GM06990 (cell line): Measurements from ENCODE around the gene YBEY.

ENCODE experiments used
- DNase-seq: peaks from one replicate; pipeline ENCODE4 v3.0.0-alpha.2; 2011; ENCODE audit not compliant: insufficient read length; ENCODE audit errors: extremely low read depth
- H3K27me3 ChIP-seq: replicated peaks from 2 replicates; pipeline ENCODE4 v1.6.0; 2011; ENCODE audit warnings: low read length; ENCODE audit not compliant: control insufficient read depth, insufficient read depth
- H3K36me3 ChIP-seq: 2 replicates; pipeline ENCODE4 v1.5.1; 2011; ENCODE audit warnings: low read length; ENCODE audit not compliant: control insufficient read depth, insufficient read depth
- H3K4me3 ChIP-seq: replicated peaks from 2 replicates; pipeline ENCODE4 v1.5.1; 2011; ENCODE audit warnings: low read depth, mild to moderate bottlenecking, control low read depth, low read length
- CTCF ChIP-seq: IDR thresholded peaks from 2 replicates; pipeline ENCODE4 v1.5.1; 2011; ENCODE audit warnings: low read length, control low read depth, mild to moderate bottlenecking, inconsistent platforms; ENCODE audit not compliant: insufficient read depth, poor library complexity, severe bottlenecking

YBEY gene

GRCh38 chr21:46248827-46249226 is 37.3 kb upstream of the YBEY start:
- peaks cover 41% of the 10 kb centered on the region for H3K36me3 ChIP-seq
- TF ChIP-seq CTCF = no peak
- no peak overlapping the region for H3K4me3 ChIP-seq
- H3K27me3 ChIP-seq = no peaks in the 10 kb centered on the region
- DNase-seq = no peak

- Histone ChIP-seq H3K4me3 (no peak overlapping the region), H3K36me3 (peaks cover 39% of the 10 kb centered on the region), H3K27me3 (no peaks in the 10 kb centered on the region)
- no peak for TF ChIP-seq CTCF
- DNase-seq = no peak
These were observed 35.9 kb upstream of the YBEY start for GRCh38 chr21:46250146-46250725.

- TF ChIP-seq CTCF = no peak
- no peak for DNase-seq
- Histone ChIP-seq H3K4me3 (no peak overlapping the region), H3K36me3 (peaks cover 43% of the 10 kb centered on the region), H3K27me3 (no peaks in the 10 kb centered on the region)
These were observed 33.3 kb upstream of the YBEY start for GRCh38 chr21:46252840-46253239.

- no peak overlapping the region for H3K4me3 ChIP-seq
- DNase-seq = peak; percentile 69
- no peaks in the 10 kb centered on the region for H3K27me3 ChIP-seq
- no peak for TF ChIP-seq CTCF
- peaks cover 45% of the 10 kb centered on the region for H3K36me3 ChIP-seq
These were observed 32.5 kb upstream of the YBEY start for GRCh38 chr21:46253610-46254124.

GRCh38 chr21:46254208-46254975 is 31.8 kb upstream of the YBEY start:
- Histone ChIP-seq H3K4me3 (no peak overlapping the region), H3K36me3 (peaks cover 45% of the 10 kb centered on the region), H3K27me3 (no peaks in the 10 kb centered on the region)
- DNase-seq = peak; percentile 45
- TF ChIP-seq CTCF = no peak
